Inflammatory macrophage treated with lipopolysaccharide for 4 hours (primary cell): ENCODE data around the gene RPS6KA2.
A peak's percentile ranks its signal among the peaks of the same experiment; 100 is the strongest.

Experiments used
- DNase-seq: peaks from one replicate; pipeline ENCODE4 v3.0.0-alpha.2; 2020

Gene RPS6KA2

DNA sequence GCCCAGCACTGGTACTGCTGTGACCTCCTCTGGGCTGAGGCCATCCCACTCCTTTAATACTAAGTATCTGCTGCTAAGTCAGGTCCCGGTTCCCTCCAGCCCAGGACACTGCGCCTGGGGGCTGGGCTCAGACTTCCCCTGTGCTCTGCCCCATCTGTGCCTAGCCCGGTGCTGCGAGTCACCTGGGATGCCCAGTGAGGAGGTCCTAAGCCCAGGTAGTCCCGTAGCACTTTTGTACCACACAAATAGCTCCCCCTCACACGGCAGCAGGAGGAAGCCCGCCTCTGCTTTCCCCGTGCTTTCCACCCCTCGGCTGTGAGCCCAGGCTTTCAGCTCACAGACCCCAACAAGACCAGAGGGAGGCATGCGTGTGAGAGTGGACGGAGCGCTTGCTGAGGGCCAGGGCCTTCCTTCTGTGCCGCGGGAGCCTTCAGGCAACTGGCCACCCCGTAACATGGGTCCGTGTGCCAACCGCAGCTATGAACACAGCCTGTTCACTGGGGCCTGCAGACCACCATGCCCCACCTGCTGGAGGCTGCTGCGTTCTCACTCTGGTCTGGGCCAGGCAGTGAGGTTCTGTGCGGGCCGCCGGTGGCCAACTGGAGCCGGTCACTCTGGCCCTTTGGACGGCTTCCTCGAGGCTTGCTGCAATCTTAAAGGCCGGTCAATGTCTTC lies 164.5 kb downstream of the RPS6KA2 start:
- DNase-seq, result no peak

DNA sequence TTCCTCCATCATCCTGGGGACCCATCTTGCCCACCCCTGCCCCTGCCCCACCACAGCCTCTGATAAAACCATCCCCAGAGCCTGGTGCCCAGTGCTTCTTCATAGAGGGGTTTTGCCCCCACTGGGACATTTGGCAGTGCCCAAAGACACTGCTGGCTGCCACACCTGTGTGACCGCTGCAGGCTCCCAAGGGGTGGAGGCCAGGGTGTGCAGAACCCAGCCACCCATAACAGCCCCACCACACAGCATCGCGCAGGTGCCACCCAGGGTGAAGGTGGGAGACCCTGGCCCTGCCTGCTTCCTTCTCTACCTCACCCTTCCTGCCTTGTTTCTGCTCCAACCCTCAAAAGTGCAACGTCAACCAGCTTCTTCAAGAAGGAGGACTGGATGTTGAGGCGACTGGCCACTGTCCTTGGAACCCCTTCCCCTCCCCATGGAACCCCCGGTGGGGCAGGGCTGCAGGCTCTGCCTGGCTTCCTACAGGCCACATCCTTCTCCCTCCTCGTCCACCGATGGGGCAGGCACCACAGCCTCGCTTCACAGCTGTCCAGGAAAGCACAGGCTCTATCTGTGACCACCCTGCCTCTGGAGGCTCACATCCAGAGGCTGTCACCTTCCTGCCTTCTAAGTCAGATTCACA lies 165.1 kb downstream of the RPS6KA2 start:
- DNase-seq, result no peak

DNA sequence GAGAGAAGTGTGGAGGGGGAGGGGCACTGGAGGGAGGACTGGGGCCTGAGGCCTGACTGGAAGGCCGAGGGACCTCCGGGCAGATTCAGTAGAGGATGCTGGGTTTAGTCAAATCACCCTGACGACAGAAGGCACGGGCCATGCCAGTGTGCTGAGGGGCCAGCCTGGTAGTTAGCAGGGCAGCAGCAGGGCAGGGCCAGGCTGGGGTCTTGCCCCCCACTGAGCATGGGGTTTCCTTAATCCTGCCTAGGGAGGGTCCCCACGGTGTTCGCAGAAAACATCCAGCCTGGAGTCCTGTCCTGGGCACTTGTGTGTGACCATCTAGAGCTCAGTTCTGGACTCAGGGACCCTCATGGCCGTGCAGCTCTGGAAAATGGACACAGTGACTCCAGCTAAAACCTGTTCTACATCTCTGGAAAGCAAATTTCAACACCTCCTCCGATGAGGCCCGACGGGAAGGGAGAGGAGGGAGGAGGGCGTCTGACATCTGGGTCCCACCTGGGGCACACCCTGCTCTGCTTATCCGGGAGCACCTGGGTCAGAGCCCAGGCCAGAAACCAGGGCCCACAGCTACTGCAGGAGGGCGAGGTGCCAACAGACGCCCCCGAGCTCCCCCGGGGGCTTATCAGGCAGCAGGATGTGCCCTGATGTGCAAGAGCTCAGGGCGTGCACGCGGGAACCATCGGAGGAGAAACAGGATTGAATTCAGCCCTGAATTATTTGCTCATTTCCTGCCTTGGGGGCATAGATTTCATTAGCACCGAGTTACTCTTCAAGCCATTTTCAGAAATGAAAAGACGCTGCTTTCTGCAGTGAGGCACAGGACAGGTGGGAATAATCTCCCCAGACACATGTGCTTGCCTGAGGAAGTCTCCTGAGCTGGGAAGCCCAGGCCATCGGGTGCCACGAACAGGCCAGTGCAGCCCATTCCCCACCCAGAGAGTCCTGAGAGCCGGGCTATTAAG lies 166.3 kb downstream of the RPS6KA2 start:
- DNase-seq, result no peak

DNA sequence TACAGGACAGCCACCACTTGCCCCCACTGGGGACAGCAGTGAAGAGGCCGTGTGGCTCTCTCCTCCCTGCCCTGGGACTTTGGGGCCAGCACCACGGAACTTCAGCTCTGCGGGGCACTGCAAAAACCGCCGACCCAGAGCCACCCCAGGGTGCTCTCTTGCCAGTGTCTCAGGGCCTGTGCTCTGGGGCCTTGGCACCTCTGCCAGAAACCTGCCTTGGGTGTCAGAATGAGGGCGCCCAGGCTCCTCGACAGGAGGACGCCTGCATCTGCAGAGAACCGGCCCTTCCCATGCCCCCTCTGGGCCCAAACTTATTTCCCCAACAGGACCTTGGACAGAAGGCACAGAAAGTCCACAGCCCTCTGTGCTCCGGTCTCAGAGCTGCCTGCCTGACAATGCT lies 167.1 kb downstream of the RPS6KA2 start:
- DNase-seq, result no peak

DNA sequence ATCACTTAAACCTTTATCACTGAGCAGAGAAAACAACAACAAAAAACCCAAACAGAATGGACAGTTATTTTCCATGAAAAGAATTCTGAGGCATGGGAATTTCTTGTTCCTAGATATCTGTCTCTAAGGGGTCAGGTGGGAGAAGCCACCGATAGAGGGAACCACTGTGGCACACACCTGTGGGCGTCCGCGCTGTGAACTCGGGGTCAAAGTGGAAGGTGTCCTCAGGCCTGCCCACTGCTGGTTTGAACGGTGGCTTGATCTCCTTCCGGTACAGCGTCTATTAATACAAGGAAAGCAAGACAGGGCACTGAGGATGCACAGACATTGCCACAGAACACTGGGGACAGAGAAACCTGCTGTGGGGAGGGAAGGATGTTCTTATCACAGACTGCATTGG lies 167.8 kb downstream of the RPS6KA2 start:
- DNase-seq, result no peak

DNA sequence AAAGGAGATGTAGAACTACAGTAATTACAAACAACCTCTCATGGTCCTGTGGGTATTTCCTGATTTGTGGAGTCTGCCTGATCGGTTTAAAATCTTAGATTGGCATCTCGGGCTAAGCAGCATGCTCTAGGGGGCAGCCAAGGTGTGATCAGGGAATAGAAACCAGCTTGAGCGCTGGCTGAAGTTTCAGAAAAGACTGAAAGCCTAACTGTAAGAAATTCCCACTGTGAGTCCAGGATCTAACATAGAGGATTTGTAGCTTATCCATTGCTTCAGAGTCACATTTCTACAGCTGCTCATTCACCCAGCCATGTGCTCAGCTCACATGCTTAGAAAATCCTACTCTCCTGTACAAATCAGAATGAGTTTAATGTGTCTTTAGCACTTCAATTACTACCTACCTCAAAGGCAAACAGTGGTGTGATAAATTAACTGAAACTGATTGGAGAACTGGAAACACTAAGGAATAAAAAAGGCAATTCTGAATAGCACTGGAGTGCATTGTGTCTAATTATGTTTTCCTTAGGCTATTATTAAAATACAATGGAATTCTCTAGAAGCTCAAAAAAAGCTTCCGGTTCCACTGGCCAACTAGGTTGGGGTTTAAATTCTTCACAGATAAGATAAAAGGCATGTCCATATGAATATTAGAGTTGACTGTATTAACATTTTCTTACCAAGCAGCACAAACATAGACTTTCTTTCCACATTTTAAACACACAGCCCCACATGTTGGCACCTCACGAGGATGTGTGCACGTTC lies 170.5 kb downstream of the RPS6KA2 start:
- no peak for DNase-seq

DNA sequence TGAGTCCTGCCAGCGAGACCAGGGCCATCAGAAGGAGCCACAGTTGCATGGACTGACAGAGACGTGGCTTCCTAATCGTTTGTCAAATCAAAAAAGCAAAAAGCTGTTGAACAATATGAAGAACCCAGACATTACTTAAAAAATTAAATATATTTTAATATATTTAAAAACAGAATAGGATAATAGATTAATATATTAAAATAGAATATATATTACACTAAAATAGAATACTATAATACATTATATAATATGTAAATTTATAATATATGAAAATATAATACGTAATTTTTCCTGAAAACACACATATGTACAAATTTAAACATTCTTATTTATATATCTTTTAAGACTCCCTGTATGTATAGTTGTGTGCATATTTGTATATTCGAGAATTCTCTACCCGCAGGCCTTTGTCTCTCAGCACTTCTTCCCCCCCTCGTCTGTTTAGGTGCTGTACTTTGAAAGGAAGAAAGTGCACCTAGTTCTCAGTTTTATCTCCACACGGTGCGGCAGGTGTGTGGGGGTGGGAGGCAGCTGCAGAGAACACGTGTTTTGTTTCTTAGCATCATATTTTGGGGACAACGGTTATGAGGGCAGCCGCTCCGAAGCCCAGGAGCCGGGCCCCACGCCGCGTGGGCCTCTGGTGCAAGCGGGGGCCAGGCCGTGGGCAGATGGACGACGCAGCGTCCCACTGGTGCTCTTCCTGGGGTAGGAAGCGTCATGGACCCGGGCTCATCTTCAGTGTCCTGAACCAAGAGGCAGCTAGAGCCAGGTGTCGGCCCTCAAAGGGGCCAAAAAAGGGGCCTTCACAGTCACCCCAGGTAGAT lies 172.1 kb downstream of the RPS6KA2 start:
- no peak for DNase-seq

DNA sequence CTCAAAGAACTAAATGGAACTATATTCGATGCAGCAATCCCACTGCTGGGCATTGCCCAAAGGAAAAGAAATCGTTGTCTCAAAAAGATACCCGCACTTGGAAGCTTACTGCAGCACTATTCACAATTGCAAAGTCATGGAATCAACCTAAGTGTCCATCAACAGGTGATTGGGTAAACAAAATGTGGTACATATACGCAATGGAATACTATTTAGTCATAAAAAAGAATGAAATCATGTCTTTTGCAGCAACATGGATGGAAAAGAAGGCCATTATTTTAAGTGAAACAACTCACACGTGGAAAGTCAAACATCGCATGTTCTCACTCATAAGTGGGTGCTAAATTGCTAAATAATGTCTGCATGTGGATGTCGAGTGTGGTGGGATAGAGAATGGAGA lies 173.4 kb downstream of the RPS6KA2 start:
- no peak for DNase-seq

DNA sequence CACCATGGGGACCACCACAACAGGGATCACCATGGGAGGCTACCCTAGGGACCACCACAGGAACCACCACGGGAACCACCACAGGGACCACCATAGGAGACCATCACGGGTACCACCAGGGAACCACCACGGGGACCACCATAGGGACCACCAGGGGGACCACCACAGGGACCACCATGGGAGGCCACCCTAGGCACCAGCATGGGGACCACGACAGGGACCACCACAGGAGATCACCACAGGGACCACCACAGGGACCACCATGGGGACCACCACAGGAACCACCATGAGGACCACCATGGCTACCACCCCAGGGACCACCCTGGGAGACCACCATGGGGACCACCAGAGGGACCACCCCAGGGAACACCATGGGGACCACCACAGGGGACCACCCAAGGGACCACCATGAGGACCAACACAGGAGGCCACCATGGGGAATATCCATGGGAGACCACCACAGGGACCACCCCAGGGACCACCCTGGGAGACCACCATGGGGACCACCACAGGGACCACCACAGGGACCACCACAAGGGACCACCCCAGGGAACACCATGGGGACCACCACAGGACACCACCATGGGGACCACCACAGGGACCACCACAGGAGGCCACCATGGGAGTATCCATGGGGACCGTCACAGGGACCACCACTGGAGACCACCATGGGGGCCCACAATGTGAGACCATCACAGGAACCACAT lies 176.7 kb downstream of the RPS6KA2 start:
- DNase-seq, result no peak

DNA sequence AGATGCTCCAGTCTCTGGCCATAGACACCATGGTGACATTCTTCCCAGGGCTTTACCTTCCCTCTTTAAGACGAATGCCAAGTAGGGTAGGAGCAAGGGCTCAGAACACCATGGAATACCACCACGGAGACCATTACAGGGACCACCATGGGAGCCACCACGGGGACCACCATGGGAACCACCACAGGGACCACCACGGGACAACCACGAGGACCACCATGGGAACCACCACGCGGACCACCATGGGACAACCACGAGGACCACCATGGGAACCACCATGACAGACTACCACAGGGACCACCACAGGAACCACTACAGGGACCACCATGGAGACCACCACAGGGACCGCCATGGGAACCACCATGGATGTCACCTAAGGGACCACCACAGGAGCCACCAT lies 177.4 kb downstream of the RPS6KA2 start:
- no peak for DNase-seq

DNA sequence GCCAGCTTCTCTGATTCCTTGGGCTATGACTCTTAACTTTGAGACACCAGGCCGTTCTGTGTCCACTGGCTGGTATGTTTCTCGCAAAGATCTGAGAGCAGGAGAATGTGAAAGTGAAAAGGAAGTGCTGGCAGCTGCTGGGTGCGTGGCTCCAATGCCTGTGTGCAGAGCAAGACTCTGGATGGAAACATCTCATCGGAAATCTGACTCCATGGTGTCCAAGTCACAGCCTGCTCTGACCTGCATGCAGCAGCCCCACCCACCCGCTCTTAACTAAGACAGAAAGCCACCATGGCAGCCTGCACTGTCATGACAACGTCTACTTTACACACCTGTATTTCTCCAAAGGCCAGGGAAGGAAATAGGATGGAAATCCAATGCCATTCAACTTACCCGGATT lies 178.0 kb downstream of the RPS6KA2 start:
- DNase-seq, result no peak

DNA sequence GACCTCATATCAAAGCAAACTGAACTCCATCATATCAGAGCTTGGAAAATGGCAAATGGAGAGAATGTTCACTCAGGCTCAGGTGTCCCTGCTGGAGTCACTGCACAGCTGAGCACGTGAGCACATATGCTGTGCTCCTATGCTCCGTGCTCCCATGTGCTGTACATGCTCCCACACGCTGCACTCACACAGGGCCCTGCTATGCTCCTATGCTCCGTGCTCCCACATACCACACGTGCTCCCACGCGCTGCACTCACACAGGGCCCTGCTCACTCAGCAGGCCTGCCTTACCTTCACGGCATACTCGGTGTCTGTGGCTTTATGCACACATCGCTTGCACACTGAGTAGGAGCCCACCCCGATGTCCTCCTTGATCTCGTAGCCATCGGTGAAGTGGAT lies 178.6 kb downstream of the RPS6KA2 start:
- no peak for DNase-seq

DNA sequence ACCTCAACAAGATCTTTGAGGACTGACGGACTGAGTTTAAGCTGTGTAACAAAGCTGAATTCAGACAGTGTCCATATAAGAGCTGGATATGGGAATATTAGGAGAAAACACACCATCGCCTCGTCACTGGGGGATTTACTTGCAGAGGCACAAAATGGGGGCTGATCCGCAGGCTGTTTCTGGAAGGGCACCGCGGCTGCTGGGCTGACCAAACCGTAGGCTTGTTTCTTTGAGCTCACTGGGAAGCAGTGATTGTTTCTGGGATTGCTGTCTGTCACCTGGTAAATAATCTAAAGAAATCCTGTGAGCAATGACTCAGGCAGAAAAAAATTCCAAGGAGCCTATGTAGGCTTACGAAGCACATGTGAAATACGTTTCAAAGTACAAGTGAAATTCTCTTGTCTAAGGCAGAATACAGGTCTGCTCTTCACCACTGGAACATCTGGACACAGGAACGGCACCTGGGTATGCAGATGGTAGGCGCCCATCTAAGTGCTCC lies 180.4 kb downstream of the RPS6KA2 start:
- DNase-seq, result no peak

DNA sequence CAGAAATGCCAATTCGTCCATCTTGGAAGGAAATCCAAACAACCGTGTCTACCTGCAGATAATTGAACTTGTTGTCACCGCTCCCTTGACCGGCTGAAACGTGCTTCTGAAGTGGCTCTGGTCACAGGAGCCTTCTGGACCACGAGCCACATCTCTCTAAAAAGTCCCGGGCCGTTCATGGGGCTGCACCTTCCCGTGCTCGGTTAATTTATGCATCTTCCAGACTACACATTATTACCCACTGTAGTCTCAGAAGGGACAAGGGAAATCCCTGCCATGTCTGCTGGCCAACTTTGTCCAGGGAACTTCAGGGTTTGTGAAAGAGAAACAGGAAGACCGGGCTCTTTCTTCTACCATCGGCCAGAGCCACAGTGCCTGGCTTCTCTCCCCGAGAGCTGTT lies 180.9 kb downstream of the RPS6KA2 start:
- no peak for DNase-seq

DNA sequence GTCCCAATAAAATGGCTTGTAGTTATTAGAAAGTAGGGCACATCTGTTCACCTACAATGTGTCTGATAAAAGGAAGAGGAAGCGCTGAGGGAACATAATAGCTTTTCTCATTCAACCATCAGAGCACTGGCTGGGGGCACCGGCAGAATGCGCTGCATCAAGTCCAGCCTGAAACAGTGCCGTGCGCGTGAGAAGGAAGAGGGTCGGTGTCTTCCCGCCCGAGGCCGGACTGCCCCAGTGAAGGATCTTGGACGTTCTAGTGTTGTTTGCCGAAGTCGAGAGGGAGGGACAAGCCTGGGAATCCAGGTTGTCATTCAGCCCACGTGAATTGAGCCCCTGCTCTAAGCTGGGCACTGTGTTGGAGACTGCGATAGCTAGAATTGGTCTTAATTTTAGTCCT lies 182.6 kb downstream of the RPS6KA2 start:
- no peak for DNase-seq

DNA sequence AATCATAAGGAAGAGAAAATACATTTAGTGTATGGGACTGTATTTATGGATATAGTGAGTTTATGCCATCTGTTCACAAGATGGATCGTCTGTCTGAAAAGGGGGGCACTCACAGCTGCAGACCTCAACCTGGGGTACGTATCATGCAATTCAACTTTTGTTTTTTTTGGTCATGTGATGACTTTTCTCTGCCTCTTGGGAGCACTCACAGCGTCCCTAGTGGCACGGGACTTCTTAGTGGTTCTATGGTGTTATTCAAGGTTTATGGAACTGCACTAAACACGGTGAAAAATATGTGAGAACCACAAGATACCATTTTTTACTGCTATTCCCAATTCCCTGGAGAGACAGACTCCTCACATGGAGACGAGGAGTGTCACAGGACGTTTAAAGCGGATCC lies 183.9 kb downstream of the RPS6KA2 start:
- no peak for DNase-seq

DNA sequence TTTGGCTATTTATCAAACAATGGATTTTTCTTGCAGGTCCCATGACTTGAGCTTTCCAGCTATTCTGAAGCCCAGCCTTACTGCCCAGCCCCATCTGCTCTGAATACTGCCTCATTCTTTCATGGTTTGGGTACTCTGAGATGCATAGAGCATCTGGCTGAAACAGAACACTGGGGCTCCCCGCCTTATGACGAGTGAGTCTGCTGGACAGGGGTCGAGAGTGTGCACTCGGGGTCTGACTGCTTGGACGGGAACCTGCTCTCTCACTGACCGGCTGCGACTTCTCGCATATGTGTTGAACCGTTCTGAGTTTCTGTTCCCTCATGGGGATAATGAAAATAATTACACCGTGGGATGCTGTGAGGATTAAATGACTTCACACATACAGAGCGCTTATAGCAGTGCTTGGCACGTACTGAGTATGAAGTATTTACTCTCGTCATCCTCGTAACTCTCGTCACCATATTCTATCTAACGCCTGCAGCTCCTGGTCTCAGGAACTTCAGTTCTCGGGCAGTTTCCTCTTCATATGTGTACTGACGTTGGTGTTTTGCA lies 184.8 kb downstream of the RPS6KA2 start:
- no peak for DNase-seq

DNA sequence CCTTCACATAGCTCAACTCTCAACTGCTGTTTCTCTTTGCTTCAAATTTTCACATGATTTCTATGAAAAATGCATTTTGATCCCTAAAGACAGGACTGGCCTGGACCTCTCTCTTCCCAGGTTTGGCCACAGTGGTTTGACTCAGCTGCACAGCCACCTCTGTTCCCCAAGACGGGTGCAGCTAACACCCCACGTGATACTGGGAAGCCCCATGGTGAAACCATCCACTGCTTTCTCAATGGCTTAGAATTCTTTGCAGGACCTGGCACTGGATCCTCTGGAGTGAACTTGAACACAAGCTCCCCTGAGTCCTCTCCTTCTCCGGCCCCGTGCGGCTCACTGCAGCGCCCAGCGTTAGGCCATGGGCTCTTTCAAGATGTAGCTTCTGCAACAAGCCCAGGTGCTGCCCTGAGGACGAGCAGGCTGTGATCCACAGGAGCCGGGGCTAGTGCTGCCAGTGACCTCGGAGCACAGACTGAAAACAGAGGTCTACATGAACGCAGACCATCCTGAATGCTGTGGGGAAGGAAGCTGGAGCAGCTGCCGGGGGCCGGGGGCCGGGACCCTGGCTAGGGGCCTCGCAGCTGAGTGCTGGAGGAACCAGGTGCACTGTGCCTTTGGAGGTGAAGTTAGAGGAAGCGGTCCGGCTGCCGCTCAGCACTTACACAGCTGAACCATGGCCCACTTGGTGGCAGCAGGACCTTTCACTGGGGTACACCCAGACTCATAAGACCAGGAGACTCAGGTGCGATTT lies 185.5 kb downstream of the RPS6KA2 start:
- peak; percentile 11 for DNase-seq

DNA sequence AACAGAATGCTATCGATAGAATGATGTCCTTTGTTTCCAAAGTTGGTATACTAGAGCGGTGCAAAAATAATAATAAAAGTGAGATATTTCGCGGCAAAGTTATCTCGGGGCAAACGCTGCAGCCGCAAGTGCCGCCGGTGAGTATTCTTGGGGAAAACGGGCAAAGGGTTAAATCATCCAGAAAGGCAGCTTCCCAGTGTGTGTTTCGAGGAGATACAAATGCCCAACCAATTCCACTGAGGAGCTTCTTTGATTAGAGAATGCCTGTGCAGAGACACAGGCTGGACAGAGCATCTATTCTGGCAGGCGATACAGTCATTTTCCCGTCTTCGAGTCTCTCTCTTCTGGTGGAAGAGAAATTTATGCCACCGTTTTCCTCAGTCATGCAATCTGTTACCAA lies 186.3 kb downstream of the RPS6KA2 start:
- no peak for DNase-seq

DNA sequence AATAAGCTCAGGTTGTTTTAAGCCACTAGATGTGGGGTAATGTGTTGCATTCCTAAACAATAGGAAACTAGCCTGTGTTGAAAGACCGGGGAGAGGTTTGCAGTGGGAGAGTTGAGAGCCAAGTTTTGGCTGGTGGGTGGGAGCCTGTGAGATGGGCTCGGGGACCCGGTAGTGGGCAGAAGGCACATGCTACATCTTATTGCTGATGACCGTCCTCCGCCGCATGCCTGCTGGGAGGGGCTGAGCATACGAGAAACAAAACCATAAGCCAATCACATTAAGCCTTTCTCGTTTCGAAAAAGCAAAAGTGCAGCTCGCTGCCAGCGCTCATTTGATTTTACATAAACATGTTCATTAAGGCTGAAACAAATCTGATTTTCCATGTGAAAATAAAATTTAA lies 186.9 kb downstream of the RPS6KA2 start:
- no peak for DNase-seq
